ENCODE data around the gene TMEM80. TPM values are rescaled to one million over a fixed set of nuclear protein-coding genes. Genes with fewer than 3 reads are reported as not detected.

Gene TMEM80
- total and polyA plus RNA-seq, 2 experiments from 2014 or later, result 12.8 to 25.4 TPM

GRCh38 chr11:660281-660680, 35.3 kb upstream of the TMEM80 start (continued):
- no peak for TF ChIP-seq NANOG (IDR thresholded peaks at IDR 0.05; ENCODE audit: borderline replicate concordance)
- TF ChIP-seq POLR2AphosphoS5 (IDR thresholded peaks at IDR 0.05; ENCODE audit: low read depth), result no peak
- TF ChIP-seq ZNF331 (CRISPR knock-in tag; IDR thresholded peaks at IDR 0.05; ENCODE audit: low read depth), result no peak
- TF ChIP-seq EZH2 (IDR thresholded peaks at IDR 0.05; ENCODE audit: low read depth, unreplicated experiment), result no peak
- no peak for TF ChIP-seq ZNF114 (CRISPR knock-in tag; IDR thresholded peaks at IDR 0.05)

- peaks cover 9% of the 10 kb centered on the region for H3K36me3 ChIP-seq (ENCODE audit: insufficient read depth)
- no peak for TF ChIP-seq EZH2phosphoT487 (IDR thresholded peaks at IDR 0.05; ENCODE audit: unreplicated experiment)
- Mint-ChIP-seq H3K36me3 (ENCODE audit: low read depth) (peaks cover 24% of the 10 kb centered on the region), H3K4me3 (no peak overlapping the region), H3K27ac (no peak overlapping the region), H3K4me1 (0 out of 3 replicates have a peak, but pooled peaks cover 3% of the 10 kb centered on the region), H3K27me3 (ENCODE audit: insufficient read depth, low read depth, poor library complexity) (peaks cover 3% of the 10 kb centered on the region), H3K9me3 (no peaks in the 10 kb centered on the region)
- H3K4me3 ChIP-seq, result no peak overlapping the region
- no peak overlapping the region for H2AFZ ChIP-seq
- H4K20me1 ChIP-seq (replicated peaks; ENCODE audit: insufficient read depth), result peaks cover 13% of the 10 kb centered on the region; the same call in 1 of the 2 replicates
- H3K27ac ChIP-seq (ENCODE audit: low read depth), result peak overlapping the region; percentile 69; the same call in 1 of the 2 replicates
- peaks cover 18% of the 10 kb centered on the region; the same call in 1 of the 2 replicates for H3F3A ChIP-seq (replicated peaks; ENCODE audit: low read depth)
- H3K79me2 ChIP-seq (replicated peaks; ENCODE audit: insufficient read depth), result peaks cover 3% of the 10 kb centered on the region; the same call in 1 of the 2 replicates
- DNase-seq (ENCODE audit: low spot score), result no peak
- no peak overlapping the region for H3K4me2 ChIP-seq
- no peaks in the 10 kb centered on the region for H3K4me1 ChIP-seq (ENCODE audit: insufficient read depth)
- no peak for ATAC-seq
- H3K9me2 ChIP-seq (ENCODE audit: insufficient read depth), result no peaks in the 10 kb centered on the region
- no peaks in the 10 kb centered on the region for H3K27me3 ChIP-seq (ENCODE audit: insufficient read depth)
Measured at GRCh38 chr11:660681-661444, 34.8 kb upstream of the TMEM80 start.

- H3K9me3 Mint-ChIP-seq, result no peaks in the 10 kb centered on the region
- no peak for TF ChIP-seq NANOG (IDR thresholded peaks at IDR 0.05; ENCODE audit: borderline replicate concordance)
- peak; percentile 76 to 91 for TF ChIP-seq CTCF (conservative IDR thresholded peaks at IDR 0.05; ENCODE audit: low read depth in 2 of 2)
- TF ChIP-seq EZH2 (IDR thresholded peaks at IDR 0.05; ENCODE audit: low read depth, unreplicated experiment), result no peak
- Histone ChIP-seq H3F3A (replicated peaks; ENCODE audit: low read depth) (peaks cover 18% of the 10 kb centered on the region; the same call in 1 of the 2 replicates), H3K27me3 (ENCODE audit: insufficient read depth) (no peaks in the 10 kb centered on the region), H3K4me3 (no peak overlapping the region), H3K79me2 (replicated peaks; ENCODE audit: insufficient read depth) (peaks cover 3% of the 10 kb centered on the region; the same call in 1 of the 2 replicates), H3K27ac (ENCODE audit: low read depth) (peak overlapping the region; percentile 55; the same call in 1 of the 2 replicates), H3K9me2 (ENCODE audit: insufficient read depth) (no peaks in the 10 kb centered on the region), H2AFZ (no peak overlapping the region), H4K20me1 (replicated peaks; ENCODE audit: insufficient read depth) (peaks cover 17% of the 10 kb centered on the region; the same call in 1 of the 2 replicates), H3K36me3 (ENCODE audit: insufficient read depth) (peaks cover 4% of the 10 kb centered on the region; the same call in 1 of the 2 replicates), H3K4me1 (ENCODE audit: insufficient read depth) (no peaks in the 10 kb centered on the region), H3K4me2 (no peak overlapping the region)
- peaks cover 29% of the 10 kb centered on the region for H3K36me3 Mint-ChIP-seq (ENCODE audit: low read depth)
- no peak overlapping the region; the same call in 2 of the 3 replicates for H3K4me3 Mint-ChIP-seq
- ATAC-seq, result peak; percentile 94
- H3K4me1 Mint-ChIP-seq, result 0 out of 3 replicates have a peak, but pooled peaks cover 3% of the 10 kb centered on the region
- H3K27me3 Mint-ChIP-seq (ENCODE audit: insufficient read depth, low read depth, poor library complexity), result peaks cover 3% of the 10 kb centered on the region
- DNase-seq (ENCODE audit: low spot score), result peak; percentile 78
- H3K27ac Mint-ChIP-seq, result no peak overlapping the region; the same call in 1 of the 2 replicates
Measured at GRCh38 chr11:662689-663274, 32.8 kb upstream of the TMEM80 start.
